ENCODE results near the gene AGPAT4.
"Not testable (repeated sequence)": the region's sequence is repeated elsewhere in the genome, so short reads cannot be mapped to it uniquely, and the experiment has no call there.

GRCh38 chr6:161172769-161173168 is 101.1 kb downstream of the AGPAT4 start:
- not testable (repeated sequence) for TF ChIP-seq CTCF (conservative IDR thresholded peaks at IDR 0.05); EZH2 (IDR thresholded peaks at IDR 0.05; ENCODE audit: low read depth)
